Transverse colon (tissue), 4 donors: Measurements from ENCODE around the gene CDK5RAP1.

Source experiments
- CTCF ChIP-seq, 5 experiments: fragments of 200-600 bp in 3 of 5; fragments of 450-650 bp in 2 of 5; sonication (generic) in 3 of 5; IDR thresholded peaks; 1 replicate in 2 of 5; 2 replicates in 3 of 5; pipeline ENCODE4 v1.5.1; 2016 to 2017; ENCODE audit warnings: antibody characterized with exemption in 5 of 5, inconsistent platforms in 3 of 5, mild to moderate bottlenecking in 2 of 5, moderate library complexity in 1 of 5
- POLR2A ChIP-seq: fragments of 450-650 bp; IDR thresholded peaks from one replicate; pipeline ENCODE4 v1.6.1; 2016; ENCODE audit warnings: antibody characterized with exemption, mild to moderate bottlenecking, moderate library complexity
- POLR2AphosphoS5 ChIP-seq, 3 donors: sonication (generic); formaldehyde crosslinking; IDR thresholded peaks; one replicate each; pipeline ENCODE4 v1.6.1; 2016; ENCODE audit warnings: antibody characterized with exemption in 3 of 3

GRCh38 chr20:33393609-33394008 lies 7.7 kb downstream of the CDK5RAP1 start:
- TF ChIP-seq CTCF (IDR thresholded peaks at IDR 0.05) (no peak), POLR2AphosphoS5 (IDR thresholded peaks at IDR 0.05) (no peak), POLR2A (no peak)
